ENCODE measurements around the gene FTO.
A peak's percentile ranks its signal among the peaks of the same experiment; 100 is the strongest.

FTO gene

GRCh38 chr16:53908731-53909130 lies 204.8 kb downstream of the FTO start:
- no peak for DNase-seq

GRCh38 chr16:53910990-53911389 lies 207.0 kb downstream of the FTO start:
- DNase-seq = no peak

GRCh38 chr16:53911513-53911912 lies 207.6 kb downstream of the FTO start:
- no peak for DNase-seq

GRCh38 chr16:53912155-53912554 lies 208.2 kb downstream of the FTO start:
- DNase-seq = peak; percentile 2 to 27

- no peak for DNase-seq
Observed at GRCh38 chr16:53913099-53913870, 209.3 kb downstream of the FTO start.

- DNase-seq = no peak
Observed at GRCh38 chr16:53913920-53914319, 210.0 kb downstream of the FTO start.

GRCh38 chr16:53914736-53915135 lies 210.8 kb downstream of the FTO start:
- DNase-seq = no peak

GRCh38 chr16:53915452-53916160 lies 211.7 kb downstream of the FTO start:
- DNase-seq = no peak

GRCh38 chr16:53920988-53921387 lies 217.0 kb downstream of the FTO start:
- DNase-seq = no peak

- DNase-seq = no peak
Observed at GRCh38 chr16:53922067-53922806, 218.3 kb downstream of the FTO start.

- DNase-seq = no peak
Observed at GRCh38 chr16:53922807-53923571, 219.0 kb downstream of the FTO start.

GRCh38 chr16:53924331-53925106 lies 220.6 kb downstream of the FTO start:
- DNase-seq = no peak

- DNase-seq = no peak
Observed at GRCh38 chr16:53925107-53925410, 221.1 kb downstream of the FTO start.

- DNase-seq = no peak
Observed at GRCh38 chr16:53925526-53925925, 221.6 kb downstream of the FTO start.

GRCh38 chr16:53926209-53926608 lies 222.3 kb downstream of the FTO start:
- no peak for DNase-seq

GRCh38 chr16:53932975-53933374 lies 229.0 kb downstream of the FTO start:
- DNase-seq = no peak

GRCh38 chr16:53933407-53933806 lies 229.5 kb downstream of the FTO start:
- no peak for DNase-seq

GRCh38 chr16:53936052-53936451 lies 232.1 kb downstream of the FTO start:
- no peak for DNase-seq

GRCh38 chr16:53936529-53936928 lies 232.6 kb downstream of the FTO start:
- DNase-seq = no peak

GRCh38 chr16:53937161-53937880 lies 233.4 kb downstream of the FTO start:
- no peak for DNase-seq

- DNase-seq = no peak
Observed at GRCh38 chr16:53944025-53944424, 240.1 kb downstream of the FTO start.

GRCh38 chr16:53945996-53946395 lies 242.0 kb downstream of the FTO start:
- DNase-seq = peak in 1 of 2 donors; percentile 20
